A673 (cell line): ENCODE results near the gene ZMYND8. TPM values are rescaled to one million over a fixed set of nuclear protein-coding genes. Genes with fewer than 3 reads are reported as not detected.
"Not testable (repeated sequence)": the region's sequence is repeated elsewhere in the genome, so short reads cannot be mapped to it uniquely, and the experiment has no call there.

Source experiments
- BruUV-seq: library from RNA; stranded (reverse); fragments of 400-500 nt; replicated peaks from 2 replicates; lab custom pipeline; 2021; lab: Mats Ljungman, UMichigan
- CTCF ChIA-PET: fragments of 300-600 bp; sonication (Branson Sonifier 250); formaldehyde crosslinking; loops from one replicate; lab custom pipeline; 2022; ENCODE audit warnings: antibody characterized with exemption; lab: Charles Lee
- POLR2A ChIA-PET: fragments of 300-600 bp; sonication (Branson Sonifier 250); formaldehyde crosslinking; loops from one replicate; lab custom pipeline; 2022; ENCODE audit warnings: antibody characterized with exemption; ENCODE audit not compliant: low non-redundant PET; lab: Charles Lee
- DNase-seq: peaks from one replicate; pipeline ENCODE4 v3.0.0-alpha.2; 2015; ENCODE audit warnings: low spot score
- H3K27ac ChIP-seq: fragments of 200-600 bp; sonication (generic); 2 replicates; pipeline ENCODE4 v1.5.1; 2016; ENCODE audit warnings: mixed run types, low read depth, mild to moderate bottlenecking, mixed read lengths, antibody characterized with exemption, low read length; ENCODE audit not compliant: poor library complexity, severe bottlenecking
- H3K27me3 ChIP-seq: fragments of 200-600 bp; sonication (generic); replicated peaks from 2 replicates; pipeline ENCODE4 v1.6.1; 2017; ENCODE audit warnings: mixed run types, low read depth, mild to moderate bottlenecking, mixed read lengths, antibody characterized with exemption, low read length; ENCODE audit not compliant: insufficient read depth, poor library complexity
- H3K36me3 ChIP-seq: fragments of 200-600 bp; sonication (generic); 2 replicates; pipeline ENCODE4 v1.6.1; 2016; ENCODE audit warnings: mixed run types, mild to moderate bottlenecking, mixed read lengths, antibody characterized with exemption, low read length; ENCODE audit not compliant: insufficient read depth, poor library complexity, severe bottlenecking
- H3K4me1 ChIP-seq: fragments of 200-600 bp; sonication (generic); 2 replicates; pipeline ENCODE4 v1.6.1; 2017; ENCODE audit warnings: mixed run types, mild to moderate bottlenecking, mixed read lengths, antibody characterized with exemption, low read length; ENCODE audit not compliant: insufficient read depth, poor library complexity, severe bottlenecking
- H3K4me3 ChIP-seq: fragments of 200-600 bp; sonication (generic); 2 replicates; pipeline ENCODE4 v1.5.1; 2016; ENCODE audit warnings: low read depth, mixed run types, mild to moderate bottlenecking, mixed read lengths, low read length; ENCODE audit not compliant: poor library complexity, severe bottlenecking
- H3K9me3 ChIP-seq: fragments of 200-600 bp; sonication (generic); 2 replicates; pipeline ENCODE4 v1.6.1; 2016; ENCODE audit warnings: mixed run types, low read depth, mild to moderate bottlenecking, mixed read lengths, antibody characterized with exemption, low read length; ENCODE audit not compliant: poor library complexity, severe bottlenecking
- EZH2 ChIP-seq: fragments of 200-600 bp; sonication (generic); IDR thresholded peaks from 2 replicates; pipeline ENCODE4 v1.6.1; 2017; ENCODE audit warnings: borderline replicate concordance, low read depth, mild to moderate bottlenecking, mixed read lengths, antibody characterized with exemption, low read length; ENCODE audit not compliant: poor library complexity, severe bottlenecking
- intact Hi-C: fragments of 100-400 bp; cut with micrococcal nuclease; formaldehyde crosslinking; loops from one replicate; pipeline ENCODE4 v1.10.0; 2022; ENCODE audit not compliant: unreplicated experiment
- total RNA-seq: library from RNA; stranded (reverse); gene quantifications from 2 replicates; pipeline ENCODE4 v1.2.3, GENCODE V29; 2021
- TF ChIP-seq, protein P1 (sequence below): fragments of 300-800, 200-600 bp; sonication (generic); conservative IDR thresholded peaks from 2 replicates; pipeline ENCODE4 v1.5.1; 2017; ENCODE audit warnings: low read depth, mild to moderate bottlenecking, antibody characterized with exemption, low read length, moderate library complexity, mixed read lengths

The ZMYND8 gene
- total RNA-seq, 1 experiment from 2014 or later = 31.3 TPM

DNA sequence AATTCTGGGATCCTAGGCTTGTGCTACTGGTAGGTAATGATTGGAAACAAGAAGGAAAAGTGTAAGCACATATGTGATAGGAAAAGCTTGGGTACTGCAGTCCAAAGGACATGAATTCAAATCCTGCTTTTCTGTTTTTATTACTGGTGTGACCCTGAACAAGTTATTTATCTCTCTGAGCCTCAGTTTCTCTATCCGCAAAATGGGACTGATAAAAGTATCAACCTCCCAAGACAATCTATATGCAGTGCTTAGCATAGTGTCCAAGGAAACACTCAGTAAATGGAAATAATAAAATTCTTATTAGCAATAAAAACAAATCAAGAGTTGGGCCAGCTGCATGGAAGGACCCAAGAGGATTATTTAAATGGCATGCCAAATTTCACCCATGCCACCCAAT lies 108.5 kb downstream of the ZMYND8 start:
- no peak overlapping the region for H3K4me3 ChIP-seq
- DNase-seq = no peak
- no TSS peak for BruUV-seq
- no peaks in the 10 kb centered on the region for H3K9me3 ChIP-seq
- H3K27ac ChIP-seq = no peak overlapping the region
- intact Hi-C loops = no loop called here
- H3K36me3 ChIP-seq = peaks cover 34% of the 10 kb centered on the region
- no peaks in the 10 kb centered on the region for H3K27me3 ChIP-seq
- CTCF ChIA-PET = no interaction called here
- TF ChIP-seq, protein P1, sequence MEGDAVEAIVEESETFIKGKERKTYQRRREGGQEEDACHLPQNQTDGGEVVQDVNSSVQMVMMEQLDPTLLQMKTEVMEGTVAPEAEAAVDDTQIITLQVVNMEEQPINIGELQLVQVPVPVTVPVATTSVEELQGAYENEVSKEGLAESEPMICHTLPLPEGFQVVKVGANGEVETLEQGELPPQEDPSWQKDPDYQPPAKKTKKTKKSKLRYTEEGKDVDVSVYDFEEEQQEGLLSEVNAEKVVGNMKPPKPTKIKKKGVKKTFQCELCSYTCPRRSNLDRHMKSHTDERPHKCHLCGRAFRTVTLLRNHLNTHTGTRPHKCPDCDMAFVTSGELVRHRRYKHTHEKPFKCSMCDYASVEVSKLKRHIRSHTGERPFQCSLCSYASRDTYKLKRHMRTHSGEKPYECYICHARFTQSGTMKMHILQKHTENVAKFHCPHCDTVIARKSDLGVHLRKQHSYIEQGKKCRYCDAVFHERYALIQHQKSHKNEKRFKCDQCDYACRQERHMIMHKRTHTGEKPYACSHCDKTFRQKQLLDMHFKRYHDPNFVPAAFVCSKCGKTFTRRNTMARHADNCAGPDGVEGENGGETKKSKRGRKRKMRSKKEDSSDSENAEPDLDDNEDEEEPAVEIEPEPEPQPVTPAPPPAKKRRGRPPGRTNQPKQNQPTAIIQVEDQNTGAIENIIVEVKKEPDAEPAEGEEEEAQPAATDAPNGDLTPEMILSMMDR = no peak
- no peak for TF ChIP-seq EZH2
- H3K4me1 ChIP-seq = no peaks in the 10 kb centered on the region
- POLR2A ChIA-PET = no interaction called here

DNA sequence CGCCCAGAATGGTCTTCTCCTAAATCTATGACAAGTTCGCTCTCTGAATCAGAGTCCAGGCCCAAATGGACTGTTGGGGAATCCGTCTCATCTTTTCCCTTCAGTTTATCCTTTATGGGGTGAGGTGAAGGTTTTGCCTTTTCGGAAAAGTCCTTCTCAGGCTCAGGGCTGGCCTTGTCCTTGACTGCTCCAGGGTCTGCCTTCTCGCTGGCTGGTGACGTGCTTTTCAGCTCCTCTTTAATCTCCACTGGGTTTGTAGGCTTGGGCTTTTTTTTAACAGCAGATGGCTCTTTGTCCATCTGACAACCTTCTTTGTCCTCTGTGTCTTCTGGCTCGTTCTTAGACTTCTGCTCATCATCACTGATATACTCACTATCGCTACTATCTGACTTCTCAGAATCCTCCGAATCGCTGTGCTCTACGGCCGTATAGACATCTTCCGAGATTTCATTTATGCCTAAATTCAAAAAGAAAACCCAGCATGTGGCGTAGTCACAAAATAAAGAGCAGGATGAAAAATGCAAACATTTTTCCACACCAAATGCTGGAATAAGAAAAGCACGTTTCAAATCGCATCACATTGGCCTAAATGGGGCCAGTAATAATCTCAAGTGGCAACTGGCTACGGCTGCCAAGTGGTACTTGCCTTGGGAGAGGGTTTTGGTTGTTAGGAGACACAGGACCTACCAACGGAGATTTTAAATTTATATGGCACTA lies 110.3 kb downstream of the ZMYND8 start:
- no peak overlapping the region for H3K4me3 ChIP-seq
- intact Hi-C loops = no loop called here
- H3K27me3 ChIP-seq = no peaks in the 10 kb centered on the region
- ChIA-PET POLR2A (no interaction called here), CTCF (no interaction called here)
- H3K27ac ChIP-seq = no peak overlapping the region
- DNase-seq = no peak
- TF ChIP-seq, protein P1 = no peak
- TF ChIP-seq EZH2 = no peak
- BruUV-seq = no TSS peak
- no peaks in the 10 kb centered on the region for H3K9me3 ChIP-seq
- peaks cover 34% of the 10 kb centered on the region for H3K36me3 ChIP-seq
- no peaks in the 10 kb centered on the region for H3K4me1 ChIP-seq

DNA sequence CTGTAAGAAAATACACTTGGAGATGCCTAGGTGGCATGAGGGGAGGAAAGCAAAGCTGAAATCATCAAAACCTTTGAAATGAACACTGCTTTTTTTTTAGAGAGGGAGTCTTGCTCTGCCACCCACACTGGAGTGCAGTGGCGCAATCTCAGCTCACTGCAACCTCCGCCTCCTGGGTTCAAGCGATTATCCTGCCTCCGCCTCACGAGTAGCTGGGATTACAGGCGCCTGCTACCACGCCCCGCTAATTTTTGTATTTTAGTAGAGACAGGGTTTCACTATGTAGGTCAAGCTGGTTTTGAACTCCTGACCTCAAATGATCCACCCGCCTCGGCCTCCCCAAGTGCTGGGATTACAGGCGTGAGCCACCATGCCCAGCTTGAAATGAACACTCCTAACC lies 111.3 kb downstream of the ZMYND8 start:
- H3K27me3 ChIP-seq, H3K9me3 ChIP-seq, CTCF ChIA-PET, H3K4me3 ChIP-seq, DNase-seq, POLR2A ChIA-PET, BruUV-seq, H3K4me1 ChIP-seq, intact Hi-C loops, H3K27ac ChIP-seq: not testable (repeated sequence)
- peaks cover 34% of the 10 kb centered on the region for H3K36me3 ChIP-seq

DNA sequence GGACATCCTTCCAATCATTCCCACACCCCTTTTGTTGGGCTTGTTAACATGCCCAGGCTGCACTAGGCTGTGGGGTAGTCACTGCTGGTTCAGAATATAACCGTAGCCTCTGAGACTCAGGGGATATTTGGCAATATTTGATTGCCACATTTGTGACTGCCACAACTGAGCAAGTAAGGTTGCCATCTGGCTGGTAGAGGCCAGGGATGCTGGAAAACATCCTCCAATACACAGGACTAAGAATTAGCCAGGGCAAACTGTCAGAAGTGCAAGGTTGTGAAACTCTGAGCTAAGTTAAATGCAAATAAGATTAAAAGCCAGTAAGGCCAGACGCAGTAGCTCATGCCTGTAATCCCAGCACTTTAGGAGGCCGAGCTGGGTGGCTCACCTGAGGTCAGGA lies 112.0 kb downstream of the ZMYND8 start:
- intact Hi-C loops = no loop called here
- Histone ChIP-seq H3K4me1 (no peaks in the 10 kb centered on the region), H3K27me3 (no peaks in the 10 kb centered on the region), H3K4me3 (no peak overlapping the region), H3K27ac (no peak overlapping the region), H3K9me3 (no peaks in the 10 kb centered on the region), H3K36me3 (peaks cover 34% of the 10 kb centered on the region)
- POLR2A ChIA-PET = no interaction called here
- DNase-seq = no peak
- TF ChIP-seq EZH2 = no peak
- TF ChIP-seq, protein P1 = no peak
- CTCF ChIA-PET = no interaction called here
- no TSS peak for BruUV-seq
